HG03066 (cell line): ENCODE measurements around the gene CSNK1A1L.

Experiments used
- ATAC-seq: cut with Tn5 transposase; IDR thresholded peaks from one replicate; pipeline ENCODE4 v1.9.1; 2021; ENCODE audit warnings: low read depth; ENCODE audit not compliant: unreplicated experiment

Gene CSNK1A1L

DNA sequence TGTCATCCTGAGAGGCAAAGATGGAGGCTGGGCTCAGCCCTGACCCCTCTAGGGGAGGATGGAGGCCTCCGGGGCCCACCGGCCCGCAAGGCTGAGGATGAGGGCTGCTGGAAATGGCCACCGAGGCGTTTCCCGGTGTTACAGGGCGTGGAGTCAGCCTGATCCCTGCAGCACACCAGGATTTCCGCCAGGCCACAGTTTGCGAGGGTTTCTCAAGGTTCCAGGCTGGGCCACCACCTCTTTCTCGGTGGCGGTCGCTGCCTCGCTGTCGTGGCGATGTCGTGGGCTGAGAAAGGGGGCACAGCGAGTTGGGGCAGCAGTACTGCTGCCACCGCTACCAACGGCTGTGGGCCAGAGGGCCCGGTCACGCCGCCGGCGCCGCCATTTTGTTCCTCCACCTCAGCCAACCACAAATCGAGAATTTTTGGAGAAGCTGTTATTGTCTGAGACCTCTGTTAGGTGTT, at the start of gene CSNK1A1L:
TSS of gene CSNK1A1L (minus strand) at position 414 of the 464 bp plus-strand sequence. CDS start at position 6, 408 bp downstream.
- no peak for ATAC-seq

DNA sequence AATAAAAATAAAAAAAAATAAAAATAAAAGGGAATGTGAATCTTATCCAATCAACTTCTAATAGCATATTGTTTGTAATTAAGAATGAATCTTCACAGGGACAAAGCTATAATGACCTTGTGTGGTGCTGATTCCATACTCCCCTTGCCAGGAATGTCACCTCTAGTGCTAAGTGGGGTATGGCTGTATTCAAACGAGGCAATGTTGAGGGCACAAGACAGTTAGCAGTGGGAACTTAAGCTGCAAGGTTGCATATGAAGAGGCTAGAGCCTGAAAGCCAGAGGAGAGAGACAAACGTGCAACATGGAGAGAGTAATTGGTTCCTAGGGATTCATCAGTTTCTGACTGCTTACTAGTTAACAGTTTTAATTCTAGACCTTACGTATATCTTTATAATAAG, 43.9 kb upstream of the CSNK1A1L start:
- no peak for ATAC-seq

DNA sequence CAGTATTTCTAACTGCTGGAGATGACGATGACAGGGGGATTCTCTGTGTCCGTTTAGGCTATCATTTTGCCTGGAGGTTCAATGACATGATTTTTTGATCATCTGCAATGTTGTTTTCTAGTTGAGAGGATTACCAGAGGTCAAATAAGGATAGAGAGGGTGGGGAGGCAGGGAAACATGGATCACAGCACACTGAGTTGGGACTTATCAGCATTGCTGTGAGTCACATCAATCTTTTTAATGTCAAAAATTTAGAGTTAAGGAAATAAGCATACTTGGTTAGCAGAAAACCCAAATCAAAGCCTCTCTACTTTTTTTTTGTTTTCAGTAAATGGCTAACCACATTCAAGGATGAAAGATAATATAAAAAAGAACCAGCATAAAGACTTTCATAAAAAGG, 43.0 kb upstream of the CSNK1A1L start:
- no peak for ATAC-seq

DNA sequence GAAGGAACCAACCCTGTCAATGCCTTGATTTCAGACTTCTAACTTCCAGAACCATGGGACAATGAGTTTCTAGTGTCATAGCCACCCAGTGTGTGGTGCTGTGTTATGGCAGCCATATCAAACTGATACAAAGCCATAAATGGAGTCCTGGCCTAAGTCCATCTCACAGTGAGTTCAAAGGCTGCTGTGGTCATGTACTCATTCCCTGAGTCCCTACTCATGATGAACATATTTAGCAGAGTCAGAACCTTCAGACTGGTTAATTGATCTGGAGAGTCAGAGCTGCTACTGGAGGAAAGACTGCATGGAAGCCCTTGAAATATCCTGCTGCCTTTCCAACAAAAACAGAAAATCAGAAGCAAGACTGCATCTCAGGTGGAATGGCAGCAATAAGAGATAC, 39.2 kb upstream of the CSNK1A1L start:
- no peak for ATAC-seq

DNA sequence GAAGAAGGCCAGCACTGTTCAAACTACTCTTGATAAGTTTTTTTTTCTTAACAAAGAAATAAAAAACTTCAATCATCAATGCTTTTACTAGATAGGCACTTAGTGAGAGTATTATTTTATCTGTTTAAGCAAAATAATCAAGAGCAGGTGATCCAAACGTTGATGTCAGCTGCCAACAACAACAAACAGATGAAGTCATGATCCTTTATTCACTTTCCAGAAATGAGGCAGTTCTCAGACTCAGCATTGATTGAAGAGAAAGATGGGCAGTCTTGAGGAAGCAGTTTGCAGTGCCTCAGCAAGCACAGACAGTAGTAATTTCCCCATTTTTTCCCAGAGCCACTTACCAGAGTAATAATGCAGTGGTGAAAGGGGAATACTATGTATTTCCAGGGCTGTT, 38.4 kb upstream of the CSNK1A1L start:
- ATAC-seq: no peak

DNA sequence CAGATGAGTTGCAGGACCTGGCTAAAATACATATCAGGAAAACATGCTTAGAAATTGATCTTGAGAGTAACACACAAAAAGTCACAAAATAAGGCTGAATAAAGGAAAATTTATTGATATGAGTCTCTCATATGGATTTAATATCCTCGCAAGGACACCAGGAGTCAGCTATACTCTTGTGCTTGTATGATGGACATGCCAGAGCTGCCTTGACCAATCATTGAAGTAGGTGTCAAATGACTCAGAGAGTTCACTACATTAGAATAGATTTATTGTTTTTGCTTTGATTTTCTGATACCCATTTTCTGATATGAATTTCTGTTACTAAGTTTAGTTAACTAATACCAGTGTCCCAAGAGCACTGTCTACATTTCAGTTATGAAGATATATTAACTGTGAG, 37.4 kb upstream of the CSNK1A1L start:
- ATAC-seq: no peak

DNA sequence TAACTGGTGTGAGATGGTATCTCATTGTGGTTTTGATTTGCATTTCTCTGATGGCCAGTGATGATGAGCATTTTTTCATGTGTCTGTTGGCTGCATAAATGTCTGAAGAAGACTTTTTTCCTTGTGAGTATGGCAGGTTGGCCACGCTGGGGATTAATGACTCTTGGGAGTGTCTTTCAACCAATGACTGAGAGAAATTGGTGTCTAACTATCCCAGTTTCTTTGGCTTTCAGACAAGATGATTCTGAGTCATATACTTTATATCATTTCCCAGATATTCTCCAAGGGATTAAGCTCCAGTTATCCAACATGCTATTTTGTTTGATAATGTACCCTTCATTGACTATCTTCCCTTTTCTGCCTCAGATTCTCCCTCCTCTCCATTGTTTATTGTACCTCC, 35.5 kb upstream of the CSNK1A1L start:
- ATAC-seq: no peak

DNA sequence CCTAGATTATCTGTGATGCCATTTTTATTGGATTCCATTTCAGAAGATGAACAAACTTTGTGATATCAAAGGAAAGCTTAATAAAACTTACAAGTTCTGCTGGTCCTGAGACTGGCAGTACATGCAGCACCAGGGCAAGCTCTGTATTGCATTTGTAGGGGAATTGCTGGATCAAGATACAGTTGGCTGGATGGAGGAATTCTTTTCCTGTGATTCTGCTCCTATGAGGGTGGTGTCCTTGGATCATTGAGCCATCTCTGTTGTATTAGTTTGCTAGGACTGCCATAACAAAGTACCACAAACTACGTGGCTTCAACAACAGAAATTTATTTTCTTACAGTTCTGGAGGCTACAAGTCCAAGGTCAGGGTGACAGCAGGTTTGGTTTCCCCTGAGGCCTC, 33.9 kb upstream of the CSNK1A1L start:
- no peak for ATAC-seq

DNA sequence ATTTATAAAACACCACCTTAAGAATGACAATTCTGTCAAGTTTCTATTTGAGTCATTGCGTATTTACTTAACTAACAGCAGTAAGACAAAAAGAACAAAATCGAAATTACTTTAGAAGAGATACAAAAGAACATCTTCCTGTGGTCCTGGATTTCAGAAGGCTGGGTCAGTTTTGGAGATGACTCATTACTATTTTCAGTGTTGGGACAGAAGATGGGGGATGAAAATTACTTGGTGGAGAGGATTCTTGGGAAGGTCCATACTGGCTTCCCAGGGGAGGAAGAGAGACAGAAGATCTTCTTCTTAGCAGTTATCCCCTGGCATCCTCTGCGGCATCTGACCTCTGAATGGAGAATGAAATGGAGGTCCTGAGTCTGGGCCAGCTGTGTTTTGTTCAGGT, 33.5 kb upstream of the CSNK1A1L start:
- no peak for ATAC-seq

DNA sequence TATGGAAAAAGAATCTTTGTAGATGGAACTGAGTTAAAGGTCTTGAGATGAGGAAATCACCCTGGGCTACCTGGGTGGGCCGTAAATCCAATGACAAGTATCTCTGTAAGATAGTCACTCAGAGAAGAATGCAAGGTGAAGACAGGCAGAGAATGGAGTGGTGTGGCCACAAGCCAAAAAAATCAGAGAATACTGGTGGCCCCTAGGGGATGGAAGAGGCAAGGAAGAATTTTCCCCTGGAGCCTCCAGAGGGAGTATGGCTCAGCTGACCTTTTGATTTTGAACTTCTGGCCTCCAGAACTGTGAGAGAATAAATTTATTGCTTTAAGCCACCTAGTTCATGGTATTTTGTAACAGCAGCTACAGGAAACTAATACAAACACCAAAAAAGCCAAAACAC, 32.7 kb upstream of the CSNK1A1L start:
- no peak for ATAC-seq

DNA sequence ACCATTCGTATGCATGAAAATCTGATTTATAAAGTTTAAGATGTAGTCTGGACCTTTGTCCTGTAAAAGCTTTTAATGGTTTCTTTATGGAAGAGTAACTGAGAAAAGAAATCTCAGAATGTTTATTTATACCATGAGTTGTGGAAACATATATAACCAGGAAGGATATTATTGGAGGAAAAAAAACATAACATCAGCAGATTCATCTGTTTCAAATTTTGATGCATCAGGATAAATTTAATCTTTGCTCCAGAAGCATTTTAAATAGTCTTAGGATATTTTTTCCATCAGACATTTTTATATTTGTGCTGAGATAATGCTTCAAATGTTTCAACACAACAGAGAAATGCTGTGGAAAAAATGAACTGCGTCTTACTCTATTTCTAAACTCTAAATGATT, 31.2 kb upstream of the CSNK1A1L start:
- ATAC-seq: no peak

DNA sequence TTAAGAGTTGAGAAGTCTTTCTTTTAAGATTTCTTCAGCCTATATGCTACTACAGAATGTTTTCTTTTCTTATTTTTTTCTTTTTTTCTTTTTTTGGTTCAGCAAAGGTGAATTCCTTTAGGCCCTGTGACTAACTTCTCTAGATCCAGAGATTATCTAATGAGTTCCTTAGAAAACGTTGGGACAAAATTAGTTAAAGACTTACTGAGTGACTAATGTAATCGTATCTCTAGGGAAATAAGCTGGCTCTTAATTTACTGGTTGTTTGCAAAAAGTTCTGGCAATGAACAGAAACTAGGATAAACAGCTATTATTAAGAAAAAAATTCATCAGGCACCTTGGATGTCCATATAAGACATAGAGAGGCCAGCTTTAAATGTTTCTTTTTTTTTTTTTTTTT, 30.7 kb upstream of the CSNK1A1L start:
- no peak for ATAC-seq

DNA sequence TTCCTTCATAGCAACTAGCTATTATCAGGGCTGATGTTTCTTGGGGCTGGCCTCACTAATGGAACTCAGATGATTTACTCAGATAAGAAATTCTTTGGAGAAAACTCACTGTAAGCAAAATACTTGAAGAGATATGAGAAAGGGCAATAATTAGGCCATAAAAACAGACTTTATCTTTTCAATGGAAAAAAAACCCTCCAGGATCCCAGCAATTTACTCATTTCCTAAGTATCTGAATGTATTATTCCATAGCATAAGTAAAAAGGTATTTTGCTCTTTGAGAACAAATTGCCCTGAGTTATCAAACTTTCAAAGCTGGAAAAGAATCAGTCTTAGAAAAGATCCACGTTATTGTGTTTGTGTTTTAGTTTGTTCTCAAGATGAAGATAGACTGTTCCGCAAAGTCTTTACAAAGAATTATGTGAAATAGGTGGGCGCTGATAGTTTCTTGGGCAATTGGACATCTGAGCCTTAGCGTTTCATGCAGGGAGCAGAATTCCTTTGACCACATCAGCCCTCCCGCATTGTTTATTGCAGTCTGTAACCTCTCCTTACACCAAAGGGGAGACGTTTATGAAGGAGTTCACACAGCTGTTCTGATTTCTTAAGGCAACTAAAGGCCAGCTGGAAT, 29.1 kb upstream of the CSNK1A1L start:
- no peak for ATAC-seq

DNA sequence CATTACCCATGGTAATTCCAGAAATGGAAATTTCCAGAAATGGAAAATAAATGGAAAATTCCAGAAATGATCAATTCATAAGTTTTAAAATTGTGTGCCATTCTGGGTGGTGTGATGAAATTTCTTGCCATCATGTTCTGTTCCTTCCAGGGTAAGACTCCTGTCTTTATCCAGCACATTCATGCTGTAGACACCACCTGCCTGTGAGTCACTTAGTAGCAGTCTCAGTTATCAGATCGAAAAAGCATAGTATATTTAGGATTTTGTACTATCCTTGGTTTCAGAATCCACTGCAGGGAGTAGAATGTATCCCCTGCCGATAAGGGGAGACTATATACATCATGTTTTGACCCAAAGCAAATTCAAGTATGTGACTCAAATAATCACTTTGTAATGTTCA, 26.7 kb upstream of the CSNK1A1L start:
- ATAC-seq: no peak

DNA sequence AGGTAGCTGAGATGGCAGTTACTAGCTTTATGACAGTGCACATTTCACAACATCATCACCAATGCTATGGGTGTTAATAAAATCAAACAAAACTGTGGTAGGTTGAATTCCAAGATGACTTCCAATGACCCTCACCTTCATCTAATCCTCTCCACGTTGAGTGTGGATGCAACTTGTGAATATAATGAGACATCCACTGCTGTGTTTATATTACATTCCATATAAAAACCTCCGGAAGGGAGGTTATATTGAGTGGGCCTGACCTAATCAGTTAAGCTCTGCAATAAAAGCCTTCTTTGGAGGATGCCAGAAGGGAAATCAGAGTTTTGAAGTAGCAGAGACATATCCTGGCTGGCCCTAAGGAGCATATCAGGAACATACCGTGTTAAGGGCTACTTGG, 25.6 kb upstream of the CSNK1A1L start:
- no peak for ATAC-seq

DNA sequence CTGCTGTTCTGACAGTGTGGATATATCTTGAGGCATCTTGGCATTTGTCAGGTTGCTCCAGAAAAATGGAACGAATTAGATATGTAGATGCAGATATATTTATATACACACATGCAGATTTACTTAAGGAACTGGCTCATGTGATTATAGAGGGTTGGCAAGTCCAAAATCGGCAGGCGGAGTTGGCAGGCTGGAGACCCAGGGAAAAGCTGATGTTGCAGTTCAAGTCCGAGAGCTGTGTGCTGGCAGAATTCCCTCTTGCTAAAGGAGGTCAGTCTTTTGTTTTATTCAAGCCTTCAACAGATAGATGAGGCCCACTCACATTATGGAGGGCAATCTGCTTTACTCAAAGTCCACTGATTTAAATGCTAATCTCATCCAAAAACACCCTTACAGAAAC, 24.4 kb upstream of the CSNK1A1L start:
- ATAC-seq: no peak

DNA sequence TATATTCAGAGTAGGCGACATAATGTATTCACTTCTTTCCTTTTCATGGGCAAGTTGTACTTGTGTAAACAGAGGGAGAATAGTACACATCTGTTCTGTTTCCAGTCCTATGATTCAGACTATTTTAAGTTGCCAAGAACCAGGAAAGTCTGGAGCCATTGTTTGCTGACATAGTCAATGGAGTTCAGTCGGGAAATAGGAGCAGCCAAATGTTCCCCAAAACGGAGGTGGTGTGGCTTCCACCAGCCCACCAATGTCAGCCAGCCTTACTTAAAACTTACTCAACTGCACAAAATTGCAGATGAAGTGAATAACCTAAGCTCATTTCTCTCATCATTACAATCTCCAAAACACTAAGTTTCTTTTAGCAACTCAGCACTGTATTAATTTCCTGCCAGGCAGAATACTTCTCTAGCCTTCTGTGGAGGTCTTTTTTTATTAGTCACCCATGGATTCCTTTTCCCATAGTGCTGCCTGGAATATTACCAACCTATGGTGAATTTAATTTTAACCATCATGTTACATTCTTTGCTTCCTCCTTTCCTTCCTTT, 22.3 kb upstream of the CSNK1A1L start:
- no peak for ATAC-seq

DNA sequence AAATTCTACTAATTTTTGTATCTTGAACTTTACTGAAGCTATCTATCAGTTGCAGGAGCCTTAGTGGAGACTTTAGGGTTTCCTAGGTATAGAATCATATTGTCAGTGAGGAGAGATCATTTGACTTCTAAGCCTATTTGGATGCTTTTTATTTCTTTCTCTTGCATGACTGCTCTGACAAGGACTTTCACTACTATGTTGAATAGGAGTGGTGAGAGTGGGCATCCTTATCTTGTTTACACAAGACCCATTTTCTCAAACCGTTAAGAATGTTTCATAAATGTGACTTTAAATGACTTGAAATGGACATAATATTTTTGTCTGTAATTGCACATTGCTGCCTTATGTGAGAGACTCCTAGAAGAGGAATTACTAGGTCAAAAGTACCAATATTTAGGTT, 17.9 kb upstream of the CSNK1A1L start:
- ATAC-seq: no peak

DNA sequence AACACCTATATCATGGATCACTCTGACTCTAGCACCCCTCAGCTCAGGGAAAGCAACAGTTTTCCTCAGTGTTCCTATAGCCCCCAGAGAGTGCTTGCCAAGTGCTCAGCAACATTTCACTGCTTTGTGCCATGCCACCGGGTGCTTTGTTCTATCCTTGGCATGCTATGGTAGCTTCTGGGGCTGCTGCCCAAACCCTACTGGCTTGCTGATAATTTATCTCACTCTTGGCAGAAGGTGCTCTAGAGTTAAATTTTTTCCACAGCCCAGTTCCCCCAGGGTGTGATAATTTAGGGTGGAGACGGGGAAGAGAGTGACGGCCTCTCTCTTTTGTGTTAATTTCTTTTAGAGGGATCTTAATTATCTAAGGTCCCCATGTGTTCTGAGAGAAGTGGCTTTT, 12.6 kb upstream of the CSNK1A1L start:
- ATAC-seq: no peak

DNA sequence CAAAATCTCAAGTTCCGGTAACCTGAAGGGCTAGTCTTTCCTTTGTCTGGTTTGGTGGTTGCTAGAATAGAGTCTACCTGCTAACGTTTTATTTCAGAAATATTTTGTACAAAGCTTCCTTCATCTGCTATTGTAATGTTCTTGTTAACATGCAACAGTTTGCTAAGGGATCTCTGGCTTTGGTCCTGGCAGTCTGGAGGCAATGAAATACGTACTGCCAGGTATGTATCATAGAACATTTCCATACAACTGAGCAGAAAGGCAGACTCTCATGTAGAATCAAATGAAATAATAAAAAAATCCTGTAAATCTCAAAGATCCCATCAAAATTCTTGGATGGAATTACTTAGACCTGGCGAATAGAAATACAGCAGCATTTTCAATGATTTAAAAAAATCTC, 8.8 kb upstream of the CSNK1A1L start:
- no peak for ATAC-seq

DNA sequence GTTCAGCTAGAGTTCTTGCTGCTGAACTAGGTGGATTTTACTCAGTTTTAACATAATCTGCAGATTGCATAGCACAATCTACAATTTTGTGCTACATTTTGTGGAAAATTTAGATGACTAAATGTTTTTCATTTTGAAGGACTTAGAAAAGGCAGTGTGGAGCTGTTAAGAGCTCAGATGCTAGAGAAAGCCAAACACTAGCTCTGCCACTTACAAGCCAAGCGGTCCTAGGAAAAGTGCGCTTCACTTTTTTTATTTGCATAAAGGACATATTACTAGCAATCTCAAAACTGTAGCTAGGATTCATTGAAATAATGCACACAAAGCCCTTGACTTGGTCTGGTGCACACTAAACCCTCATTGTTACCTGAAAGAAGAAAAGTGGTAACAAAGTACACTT, 8.1 kb upstream of the CSNK1A1L start:
- ATAC-seq: no peak

DNA sequence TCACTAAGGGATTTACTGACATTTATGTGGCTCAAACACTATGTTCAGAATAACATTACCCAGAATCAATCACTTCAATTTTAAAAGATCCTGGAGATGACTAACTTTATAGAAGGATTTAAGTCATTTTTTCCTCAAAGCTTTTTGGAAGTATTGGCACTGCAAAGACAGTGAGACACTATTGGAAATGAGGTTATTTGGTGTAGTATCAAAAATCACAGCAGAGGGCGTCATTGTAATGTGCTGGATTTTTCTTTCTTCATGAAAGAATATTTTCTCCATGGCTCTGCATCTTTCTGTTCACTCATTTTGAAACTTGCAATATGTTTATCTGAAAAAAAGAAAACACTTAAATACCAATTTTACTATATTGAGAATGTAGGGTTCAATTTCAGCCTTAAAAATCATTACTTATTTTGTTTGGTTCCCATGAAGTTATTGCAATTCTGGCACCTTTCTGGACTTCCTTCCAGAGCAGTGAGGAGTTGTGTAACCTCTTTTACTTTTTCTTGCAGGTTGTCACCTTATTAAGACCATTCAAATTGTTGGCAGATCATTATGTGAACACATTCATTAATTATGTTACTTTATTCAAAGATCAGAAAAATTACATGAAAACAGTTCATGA, 3.7 kb upstream of the CSNK1A1L start:
- no peak for ATAC-seq
